GM19324 (cell line): Measurements from ENCODE around the gene EPB41L5.

Source experiments
- ATAC-seq: cut with Tn5 transposase; IDR thresholded peaks from one replicate; pipeline ENCODE4 v1.9.1; 2021; ENCODE audit warnings: mild to moderate bottlenecking, moderate library complexity; ENCODE audit not compliant: unreplicated experiment, low FRiP score

EPB41L5 gene

GRCh38 chr2:120222186-120223033 is 209.5 kb downstream of the EPB41L5 start:
- no peak for ATAC-seq

GRCh38 chr2:120223034-120223912 is 210.4 kb downstream of the EPB41L5 start, which contains the start of gene TMEM185B:
TMEM185B (minus strand) TSS chr2:120223400; CDS start chr2:120222976, 424 bp downstream.
- ATAC-seq: peak; percentile 91

GRCh38 chr2:120224256-120224655 is 211.4 kb downstream of the EPB41L5 start:
- ATAC-seq: no peak

GRCh38 chr2:120224735-120225548 is 212.1 kb downstream of the EPB41L5 start:
- no peak for ATAC-seq

GRCh38 chr2:120225549-120226065 is 212.7 kb downstream of the EPB41L5 start:
- no peak for ATAC-seq

GRCh38 chr2:120226316-120226715 is 213.4 kb downstream of the EPB41L5 start:
- no peak for ATAC-seq

GRCh38 chr2:120227111-120227991 is 214.5 kb downstream of the EPB41L5 start:
- no peak for ATAC-seq

- no peak for ATAC-seq
Observed at GRCh38 chr2:120228503-120228902, 215.6 kb downstream of the EPB41L5 start.
